ENCODE results near the gene PAK1.
"Not testable (repeated sequence)": the region's sequence is repeated elsewhere in the genome, so short reads cannot be mapped to it uniquely, and the experiment has no call there.

Gene PAK1

GRCh38 chr11:77300028-77300427 is 173.9 kb downstream of the PAK1 start:
- not testable (repeated sequence) for DNase-seq

GRCh38 chr11:77299528-77299993 is 174.3 kb downstream of the PAK1 start:
- no peak for DNase-seq

GRCh38 chr11:77294040-77294439 is 179.9 kb downstream of the PAK1 start:
- DNase-seq = no peak

- DNase-seq = no peak
These were observed 184.2 kb downstream of the PAK1 start for GRCh38 chr11:77289737-77290136.

GRCh38 chr11:77287615-77288273 is 186.2 kb downstream of the PAK1 start:
- no peak for DNase-seq

GRCh38 chr11:77287136-77287535 is 186.8 kb downstream of the PAK1 start:
- DNase-seq = no peak

- DNase-seq = no peak
These were observed 189.1 kb downstream of the PAK1 start for GRCh38 chr11:77284476-77285468.

GRCh38 chr11:77283101-77283500 is 190.8 kb downstream of the PAK1 start:
- no peak for DNase-seq

- no peak for DNase-seq
These were observed 195.0 kb downstream of the PAK1 start for GRCh38 chr11:77278595-77279506.

GRCh38 chr11:77276271-77276670 is 197.6 kb downstream of the PAK1 start:
- no peak for DNase-seq
